ENCODE measurements around the gene RYR2.

The RYR2 gene

GRCh38 chr1:237670302-237670701, 628.3 kb downstream of the RYR2 start:
- Histone ChIP-seq H3K36me3 (ENCODE audit: control insufficient read depth, insufficient read depth, low read length) (no peaks in the 10 kb centered on the region), H3K9me3 (ENCODE audit: control insufficient read depth, insufficient read depth, low read length) (no peaks in the 10 kb centered on the region), H3K4me1 (ENCODE audit: control insufficient read depth, insufficient read depth, low read length) (no peaks in the 10 kb centered on the region), H3K4me3 (ENCODE audit: low read depth, low read length) (no peak overlapping the region), H3K9ac (ENCODE audit: low read depth, low read length) (no peak overlapping the region), H3K27me3 (ENCODE audit: control insufficient read depth, insufficient read depth, low read length) (no peaks in the 10 kb centered on the region)

- Histone ChIP-seq H3K36me3 (ENCODE audit: control insufficient read depth, insufficient read depth, low read length) (no peaks in the 10 kb centered on the region), H3K9me3 (ENCODE audit: control insufficient read depth, insufficient read depth, low read length) (no peaks in the 10 kb centered on the region), H3K4me3 (ENCODE audit: low read depth, low read length) (no peak overlapping the region), H3K9ac (ENCODE audit: low read depth, low read length) (no peak overlapping the region), H3K27me3 (ENCODE audit: control insufficient read depth, insufficient read depth, low read length) (no peaks in the 10 kb centered on the region), H3K4me1 (ENCODE audit: control insufficient read depth, insufficient read depth, low read length) (peaks cover 2% of the 10 kb centered on the region)
Observed at GRCh38 chr1:237671262-237671661, 629.3 kb downstream of the RYR2 start.

DNA sequence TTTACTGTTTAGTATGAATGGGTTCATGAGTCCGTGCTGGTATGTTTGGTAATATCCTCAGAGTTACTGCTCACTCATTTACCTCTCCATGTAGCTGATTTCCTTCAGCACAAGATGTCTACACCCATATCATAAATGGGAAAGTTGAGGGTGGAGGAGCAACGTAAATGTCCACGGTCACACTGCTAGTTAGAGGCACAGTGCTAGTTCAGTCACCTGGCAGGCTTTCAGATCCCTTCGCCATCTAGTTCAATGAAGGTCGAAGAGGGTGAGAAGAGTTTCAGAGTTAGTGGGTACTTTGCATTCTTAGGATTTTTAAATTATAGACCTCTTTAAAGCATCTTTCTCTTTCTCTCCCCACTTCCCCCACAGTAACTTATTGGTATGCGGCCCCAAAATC, 630.0 kb downstream of the RYR2 start:
- Histone ChIP-seq H3K27me3 (ENCODE audit: control insufficient read depth, insufficient read depth, low read length) (no peaks in the 10 kb centered on the region), H3K4me3 (ENCODE audit: low read depth, low read length) (no peak overlapping the region), H3K4me1 (ENCODE audit: control insufficient read depth, insufficient read depth, low read length) (peaks cover 2% of the 10 kb centered on the region), H3K36me3 (ENCODE audit: control insufficient read depth, insufficient read depth, low read length) (no peaks in the 10 kb centered on the region), H3K9me3 (ENCODE audit: control insufficient read depth, insufficient read depth, low read length) (no peaks in the 10 kb centered on the region), H3K9ac (ENCODE audit: low read depth, low read length) (no peak overlapping the region)

DNA sequence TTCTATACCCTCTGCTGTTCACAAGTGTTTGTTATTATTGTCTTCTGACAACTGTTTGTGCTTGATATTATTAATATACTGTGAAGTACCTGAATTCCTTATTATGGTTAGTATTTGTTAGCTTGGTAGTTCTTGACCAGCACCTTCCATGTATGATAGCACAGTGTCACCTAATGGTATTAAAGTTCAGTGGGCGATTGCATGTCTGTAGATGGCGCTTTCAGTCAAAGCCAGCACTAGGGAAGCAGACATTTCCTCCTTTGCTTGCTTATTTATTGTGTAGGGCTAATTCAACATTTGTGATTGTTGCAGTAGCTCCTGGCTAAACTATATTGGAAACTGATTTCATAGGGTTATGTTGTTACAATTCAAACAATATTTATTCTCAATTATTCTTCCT, 630.8 kb downstream of the RYR2 start:
- Histone ChIP-seq H3K9me3 (ENCODE audit: control insufficient read depth, insufficient read depth, low read length) (no peaks in the 10 kb centered on the region), H3K4me3 (ENCODE audit: low read depth, low read length) (no peak overlapping the region), H3K9ac (ENCODE audit: low read depth, low read length) (no peak overlapping the region), H3K27me3 (ENCODE audit: control insufficient read depth, insufficient read depth, low read length) (no peaks in the 10 kb centered on the region), H3K4me1 (ENCODE audit: control insufficient read depth, insufficient read depth, low read length) (peaks cover 2% of the 10 kb centered on the region), H3K36me3 (ENCODE audit: control insufficient read depth, insufficient read depth, low read length) (no peaks in the 10 kb centered on the region)

- Histone ChIP-seq H3K4me1 (ENCODE audit: control insufficient read depth, insufficient read depth, low read length) (peaks cover 2% of the 10 kb centered on the region), H3K9ac (ENCODE audit: low read depth, low read length) (no peak overlapping the region), H3K9me3 (ENCODE audit: control insufficient read depth, insufficient read depth, low read length) (no peaks in the 10 kb centered on the region), H3K27me3 (ENCODE audit: control insufficient read depth, insufficient read depth, low read length) (no peaks in the 10 kb centered on the region), H3K36me3 (ENCODE audit: control insufficient read depth, insufficient read depth, low read length) (no peaks in the 10 kb centered on the region), H3K4me3 (ENCODE audit: low read depth, low read length) (no peak overlapping the region)
Observed at GRCh38 chr1:237673631-237674030, 631.6 kb downstream of the RYR2 start.

DNA sequence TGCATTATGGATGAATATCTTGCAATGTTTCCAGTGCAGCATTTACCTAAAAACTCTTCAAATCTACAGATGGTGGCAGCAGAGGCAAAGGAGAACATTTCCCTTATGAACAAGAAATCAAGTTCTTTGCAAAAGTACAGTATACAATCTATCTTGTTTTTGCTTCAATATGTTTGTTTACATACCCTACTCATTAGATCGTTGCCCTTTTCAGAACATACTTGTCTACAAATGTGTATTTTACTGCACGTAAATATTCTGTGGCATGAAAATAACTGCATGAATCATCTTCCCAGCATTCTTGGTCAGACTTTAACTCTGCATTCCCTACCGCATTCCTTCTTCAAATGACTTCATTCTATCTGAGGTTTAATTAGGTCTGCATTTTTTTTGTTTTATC, 636.0 kb downstream of the RYR2 start:
- H3K4me3 ChIP-seq (ENCODE audit: low read depth, low read length) = no peak overlapping the region
- no peak overlapping the region for H3K9ac ChIP-seq (ENCODE audit: low read depth, low read length)
- no peaks in the 10 kb centered on the region for H3K36me3 ChIP-seq (ENCODE audit: control insufficient read depth, insufficient read depth, low read length)
- H3K4me1 ChIP-seq (ENCODE audit: control insufficient read depth, insufficient read depth, low read length) = peaks cover 2% of the 10 kb centered on the region
- no peaks in the 10 kb centered on the region for H3K9me3 ChIP-seq (ENCODE audit: control insufficient read depth, insufficient read depth, low read length)
- no peaks in the 10 kb centered on the region for H3K27me3 ChIP-seq (ENCODE audit: control insufficient read depth, insufficient read depth, low read length)

DNA sequence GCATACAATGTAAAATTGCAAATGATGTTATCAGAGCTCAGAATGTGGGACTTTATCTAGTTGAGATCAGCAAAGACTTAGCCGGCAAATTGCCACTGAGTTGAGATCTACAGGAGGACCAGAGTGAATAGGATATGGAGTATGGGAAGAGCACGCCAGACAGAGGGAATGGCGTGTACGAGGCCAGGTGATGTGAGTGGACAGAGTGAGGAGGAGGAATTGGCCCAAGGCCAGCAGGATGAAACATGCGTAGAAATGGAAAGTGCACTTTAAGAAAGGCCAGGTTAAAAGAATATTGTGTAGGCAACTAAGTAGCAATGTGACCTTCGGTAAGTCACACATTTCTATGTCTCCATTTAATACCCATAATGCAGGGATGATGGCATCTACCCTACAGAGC, 637.7 kb downstream of the RYR2 start:
- H3K9ac ChIP-seq (ENCODE audit: low read depth, low read length) = no peak overlapping the region
- H3K4me3 ChIP-seq (ENCODE audit: low read depth, low read length) = no peak overlapping the region
- no peaks in the 10 kb centered on the region for H3K27me3 ChIP-seq (ENCODE audit: control insufficient read depth, insufficient read depth, low read length)
- no peaks in the 10 kb centered on the region for H3K9me3 ChIP-seq (ENCODE audit: control insufficient read depth, insufficient read depth, low read length)
- peaks cover 6% of the 10 kb centered on the region for H3K4me1 ChIP-seq (ENCODE audit: control insufficient read depth, insufficient read depth, low read length)
- no peaks in the 10 kb centered on the region for H3K36me3 ChIP-seq (ENCODE audit: control insufficient read depth, insufficient read depth, low read length)

GRCh38 chr1:237681210-237681609, 639.2 kb downstream of the RYR2 start:
- H3K36me3 ChIP-seq (ENCODE audit: control insufficient read depth, insufficient read depth, low read length) = no peaks in the 10 kb centered on the region
- H3K9me3 ChIP-seq (ENCODE audit: control insufficient read depth, insufficient read depth, low read length) = no peaks in the 10 kb centered on the region
- no peaks in the 10 kb centered on the region for H3K27me3 ChIP-seq (ENCODE audit: control insufficient read depth, insufficient read depth, low read length)
- H3K9ac ChIP-seq (ENCODE audit: low read depth, low read length) = no peak overlapping the region
- H3K4me1 ChIP-seq (ENCODE audit: control insufficient read depth, insufficient read depth, low read length) = peaks cover 4% of the 10 kb centered on the region
- H3K4me3 ChIP-seq (ENCODE audit: low read depth, low read length) = no peak overlapping the region

DNA sequence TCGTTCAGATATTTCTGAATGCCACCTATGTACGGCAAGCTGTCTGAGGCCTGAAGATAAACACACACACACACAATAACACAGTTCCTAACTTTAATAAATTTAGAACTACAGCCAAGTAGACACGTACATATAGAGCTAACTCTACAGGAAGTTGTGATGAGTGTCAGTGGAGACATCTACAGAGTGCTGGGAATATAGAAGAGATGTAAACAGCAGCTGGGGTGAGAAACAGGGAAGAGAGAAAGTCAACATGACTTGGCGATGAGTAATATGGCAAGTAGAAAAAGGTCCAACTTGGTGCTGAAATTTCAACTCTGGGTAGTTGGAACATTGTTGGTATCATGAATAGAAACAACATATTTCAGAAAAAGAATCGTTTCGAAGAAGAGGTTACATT, 642.3 kb downstream of the RYR2 start:
- Histone ChIP-seq H3K4me1 (ENCODE audit: control insufficient read depth, insufficient read depth, low read length) (peaks cover 4% of the 10 kb centered on the region), H3K9me3 (ENCODE audit: control insufficient read depth, insufficient read depth, low read length) (no peaks in the 10 kb centered on the region), H3K9ac (ENCODE audit: low read depth, low read length) (no peak overlapping the region), H3K27me3 (ENCODE audit: control insufficient read depth, insufficient read depth, low read length) (no peaks in the 10 kb centered on the region), H3K36me3 (ENCODE audit: control insufficient read depth, insufficient read depth, low read length) (no peaks in the 10 kb centered on the region), H3K4me3 (ENCODE audit: low read depth, low read length) (no peak overlapping the region)

DNA sequence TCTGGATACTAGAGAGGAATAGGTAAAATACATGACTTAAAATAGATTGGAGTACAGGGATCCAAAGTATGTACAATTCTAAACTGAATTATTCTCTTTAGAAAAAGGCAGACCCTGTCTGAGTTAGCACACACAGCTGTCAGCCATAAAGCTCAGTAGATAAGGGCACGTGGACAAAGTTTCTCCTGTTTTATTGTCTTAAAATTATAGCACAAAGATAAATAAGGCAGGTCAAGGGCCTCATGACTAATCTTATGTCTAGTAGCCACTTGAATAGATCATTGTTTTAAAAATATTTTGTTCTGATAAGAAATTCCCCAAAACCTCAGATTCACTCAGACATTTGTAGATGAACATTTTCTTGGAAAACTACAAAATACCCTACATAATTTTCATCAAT, 643.6 kb downstream of the RYR2 start:
- H3K9ac ChIP-seq (ENCODE audit: low read depth, low read length) = no peak overlapping the region
- H3K27me3 ChIP-seq (ENCODE audit: control insufficient read depth, insufficient read depth, low read length) = no peaks in the 10 kb centered on the region
- H3K9me3 ChIP-seq (ENCODE audit: control insufficient read depth, insufficient read depth, low read length) = no peaks in the 10 kb centered on the region
- H3K36me3 ChIP-seq (ENCODE audit: control insufficient read depth, insufficient read depth, low read length) = no peaks in the 10 kb centered on the region
- peaks cover 4% of the 10 kb centered on the region for H3K4me1 ChIP-seq (ENCODE audit: control insufficient read depth, insufficient read depth, low read length)
- no peak overlapping the region for H3K4me3 ChIP-seq (ENCODE audit: low read depth, low read length)

GRCh38 chr1:237687804-237688203, 645.8 kb downstream of the RYR2 start:
- peaks cover 4% of the 10 kb centered on the region for H3K4me1 ChIP-seq (ENCODE audit: control insufficient read depth, insufficient read depth, low read length)
- H3K9me3 ChIP-seq (ENCODE audit: control insufficient read depth, insufficient read depth, low read length) = no peaks in the 10 kb centered on the region
- H3K36me3 ChIP-seq (ENCODE audit: control insufficient read depth, insufficient read depth, low read length) = no peaks in the 10 kb centered on the region
- H3K9ac ChIP-seq (ENCODE audit: low read depth, low read length) = no peak overlapping the region
- no peaks in the 10 kb centered on the region for H3K27me3 ChIP-seq (ENCODE audit: control insufficient read depth, insufficient read depth, low read length)
- no peak overlapping the region for H3K4me3 ChIP-seq (ENCODE audit: low read depth, low read length)

DNA sequence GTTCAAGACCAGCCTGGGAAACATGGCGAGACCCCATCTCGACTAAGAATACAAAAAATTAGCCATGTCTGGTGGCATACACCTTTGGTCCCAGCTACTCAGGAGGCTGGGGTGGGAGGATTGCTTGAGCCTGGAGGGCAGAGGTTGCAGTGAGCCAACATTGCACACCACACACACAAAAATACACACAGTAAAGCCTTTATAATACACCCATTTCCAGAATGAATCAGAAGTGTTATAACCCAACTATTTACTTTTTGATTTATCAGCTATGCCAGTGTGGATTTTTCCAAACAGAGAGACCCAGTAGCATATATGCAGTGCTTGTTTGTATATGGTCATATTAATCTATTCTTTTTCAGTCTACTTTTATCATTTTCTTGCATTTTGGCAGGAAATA, 648.7 kb downstream of the RYR2 start:
- Histone ChIP-seq H3K36me3 (ENCODE audit: control insufficient read depth, insufficient read depth, low read length) (no peaks in the 10 kb centered on the region), H3K9ac (ENCODE audit: low read depth, low read length) (no peak overlapping the region), H3K4me3 (ENCODE audit: low read depth, low read length) (no peak overlapping the region), H3K4me1 (ENCODE audit: control insufficient read depth, insufficient read depth, low read length) (no peaks in the 10 kb centered on the region), H3K9me3 (ENCODE audit: control insufficient read depth, insufficient read depth, low read length) (no peaks in the 10 kb centered on the region), H3K27me3 (ENCODE audit: control insufficient read depth, insufficient read depth, low read length) (no peaks in the 10 kb centered on the region)

GRCh38 chr1:237692255-237692654, 650.3 kb downstream of the RYR2 start:
- no peak overlapping the region for H3K4me3 ChIP-seq (ENCODE audit: low read depth, low read length)
- H3K9me3 ChIP-seq (ENCODE audit: control insufficient read depth, insufficient read depth, low read length) = no peaks in the 10 kb centered on the region
- H3K4me1 ChIP-seq (ENCODE audit: control insufficient read depth, insufficient read depth, low read length) = no peaks in the 10 kb centered on the region
- no peak overlapping the region for H3K9ac ChIP-seq (ENCODE audit: low read depth, low read length)
- H3K36me3 ChIP-seq (ENCODE audit: control insufficient read depth, insufficient read depth, low read length) = no peaks in the 10 kb centered on the region
- H3K27me3 ChIP-seq (ENCODE audit: control insufficient read depth, insufficient read depth, low read length) = no peaks in the 10 kb centered on the region

Measured in iPS-15b (cell line).